Effector memory CD4-positive, alpha-beta T cell (primary cell): ENCODE results near the gene AKT2.

Source experiments
- DNase-seq, 3 donors: peaks; one replicate each; pipeline ENCODE4 v3.0.0-alpha.2; 2020
- H3K27ac ChIP-seq: 2 replicates; pipeline ENCODE4 v1.7.0; 2013; ENCODE audit warnings: mild to moderate bottlenecking, low read length, moderate library complexity; ENCODE audit not compliant: insufficient read depth, poor library complexity, severe bottlenecking
- H3K27me3 ChIP-seq: replicated peaks from 2 replicates; pipeline ENCODE4 v1.7.0; 2013; ENCODE audit warnings: mild to moderate bottlenecking, low read length; ENCODE audit not compliant: insufficient read depth, control insufficient read depth, poor library complexity, severe bottlenecking
- H3K36me3 ChIP-seq: 2 replicates; pipeline ENCODE4 v1.7.0; 2013; ENCODE audit warnings: mild to moderate bottlenecking, low read length, moderate library complexity; ENCODE audit not compliant: control insufficient read depth, insufficient read depth
- H3K4me1 ChIP-seq: 2 replicates; pipeline ENCODE4 v1.7.0; 2013; ENCODE audit warnings: low read length, mild to moderate bottlenecking; ENCODE audit not compliant: control insufficient read depth, insufficient read depth, poor library complexity, severe bottlenecking
- H3K4me3 ChIP-seq: 2 replicates; pipeline ENCODE4 v1.7.0; 2013; ENCODE audit warnings: low read length, low read depth, mild to moderate bottlenecking; ENCODE audit not compliant: insufficient read depth, poor library complexity, severe bottlenecking
- H3K9me3 ChIP-seq: 2 replicates; pipeline ENCODE4 v1.7.0; 2013; ENCODE audit warnings: mild to moderate bottlenecking, low read length, moderate library complexity; ENCODE audit not compliant: control insufficient read depth

AKT2 gene

GRCh38 chr19:40237791-40238190, 47.4 kb downstream of the AKT2 start:
- no peak for DNase-seq

GRCh38 chr19:40236366-40236765, 48.8 kb downstream of the AKT2 start:
- no peak for DNase-seq
- no peaks in the 10 kb centered on the region for H3K27me3 ChIP-seq
- H3K4me1 ChIP-seq = no peaks in the 10 kb centered on the region
- no peak overlapping the region for H3K4me3 ChIP-seq
- H3K27ac ChIP-seq = no peak overlapping the region
- no peaks in the 10 kb centered on the region for H3K9me3 ChIP-seq
- peaks cover 76% of the 10 kb centered on the region for H3K36me3 ChIP-seq

More at GRCh38 chr19:40237791-40238190, 47.4 kb downstream of the AKT2 start:
- Histone ChIP-seq H3K27me3 (no peaks in the 10 kb centered on the region), H3K9me3 (no peaks in the 10 kb centered on the region), H3K36me3 (peaks cover 89% of the 10 kb centered on the region), H3K27ac (no peak overlapping the region), H3K4me1 (no peaks in the 10 kb centered on the region), H3K4me3 (no peak overlapping the region)

- no peak overlapping the region for H3K27ac ChIP-seq
- H3K4me3 ChIP-seq = no peak overlapping the region
- DNase-seq = no peak
- H3K4me1 ChIP-seq = no peaks in the 10 kb centered on the region
- no peaks in the 10 kb centered on the region for H3K27me3 ChIP-seq
- H3K36me3 ChIP-seq = peaks cover 75% of the 10 kb centered on the region
- no peaks in the 10 kb centered on the region for H3K9me3 ChIP-seq
These were observed 49.2 kb downstream of the AKT2 start for GRCh38 chr19:40236026-40236355.

- no peaks in the 10 kb centered on the region for H3K4me1 ChIP-seq
- H3K27ac ChIP-seq = no peak overlapping the region
- no peaks in the 10 kb centered on the region for H3K9me3 ChIP-seq
- H3K36me3 ChIP-seq = peaks cover 72% of the 10 kb centered on the region
- no peak for DNase-seq
- H3K4me3 ChIP-seq = no peak overlapping the region
- no peaks in the 10 kb centered on the region for H3K27me3 ChIP-seq
These were observed 49.7 kb downstream of the AKT2 start for GRCh38 chr19:40235238-40236025.

- Histone ChIP-seq H3K27ac (no peak overlapping the region), H3K4me1 (no peaks in the 10 kb centered on the region), H3K9me3 (no peaks in the 10 kb centered on the region), H3K4me3 (no peak overlapping the region), H3K36me3 (peaks cover 64% of the 10 kb centered on the region), H3K27me3 (no peaks in the 10 kb centered on the region)
- no peak for DNase-seq
These were observed 50.5 kb downstream of the AKT2 start for GRCh38 chr19:40234429-40235237.

- Histone ChIP-seq H3K36me3 (peaks cover 57% of the 10 kb centered on the region), H3K4me1 (no peaks in the 10 kb centered on the region), H3K4me3 (no peak overlapping the region)
These were observed 51.2 kb downstream of the AKT2 start for GRCh38 chr19:40233811-40234389.

GRCh38 chr19:40232949-40233810, 52.0 kb downstream of the AKT2 start:
- H3K27me3 ChIP-seq = no peaks in the 10 kb centered on the region
- H3K4me1 ChIP-seq = no peaks in the 10 kb centered on the region
- H3K9me3 ChIP-seq = no peaks in the 10 kb centered on the region
- no peak overlapping the region for H3K4me3 ChIP-seq
- no peak overlapping the region for H3K27ac ChIP-seq
- peaks cover 50% of the 10 kb centered on the region for H3K36me3 ChIP-seq
- no peak for DNase-seq

More at GRCh38 chr19:40233811-40234389, 51.2 kb downstream of the AKT2 start:
- Histone ChIP-seq H3K9me3 (no peaks in the 10 kb centered on the region), H3K27ac (no peak overlapping the region), H3K27me3 (no peaks in the 10 kb centered on the region)
- no peak for DNase-seq

GRCh38 chr19:40232479-40232878, 52.7 kb downstream of the AKT2 start:
- Histone ChIP-seq H3K4me3 (no peak overlapping the region), H3K27ac (no peak overlapping the region), H3K4me1 (no peaks in the 10 kb centered on the region), H3K36me3 (peaks cover 43% of the 10 kb centered on the region), H3K27me3 (no peaks in the 10 kb centered on the region), H3K9me3 (no peaks in the 10 kb centered on the region)
- DNase-seq = no peak

GRCh38 chr19:40231544-40232424, 53.4 kb downstream of the AKT2 start:
- Histone ChIP-seq H3K27me3 (no peaks in the 10 kb centered on the region), H3K4me1 (no peaks in the 10 kb centered on the region), H3K4me3 (no peak overlapping the region), H3K36me3 (peaks cover 37% of the 10 kb centered on the region), H3K9me3 (no peaks in the 10 kb centered on the region), H3K27ac (no peak overlapping the region)
- DNase-seq = no peak
